Chondrocyte (in vitro differentiated cells): ENCODE data around the gene FGF13. TPM values are rescaled to one million over a fixed set of nuclear protein-coding genes. Genes with fewer than 3 reads are reported as not detected.

Experiments used
- DNase-seq: peaks from one replicate; pipeline ENCODE4 v3.0.0; 2021; ENCODE audit warnings: mixed read lengths, low spot score
- H3K27ac Mint-ChIP-seq: one replicate; pipeline ENCODE4 v1.8.0; 2021; ENCODE audit warnings: mild to moderate bottlenecking, moderate library complexity, mixed read lengths; ENCODE audit not compliant: unreplicated experiment
- H3K27me3 Mint-ChIP-seq: 2 replicates; pipeline ENCODE4 v1.8.0; 2021; ENCODE audit warnings: low read depth, mixed read lengths
- H3K36me3 Mint-ChIP-seq: 2 replicates; pipeline ENCODE4 v1.8.0; 2021; ENCODE audit warnings: low read depth, mixed read lengths
- H3K4me1 Mint-ChIP-seq: 2 replicates; pipeline ENCODE4 v1.8.0; 2021; ENCODE audit warnings: low read depth, mild to moderate bottlenecking, mixed read lengths
- H3K4me3 Mint-ChIP-seq: one replicate; pipeline ENCODE4 v1.8.0; 2021; ENCODE audit warnings: mild to moderate bottlenecking, moderate library complexity, mixed read lengths; ENCODE audit not compliant: unreplicated experiment
- H3K9me3 Mint-ChIP-seq: 2 replicates; pipeline ENCODE4 v1.8.0; 2021; ENCODE audit warnings: low read depth, mixed read lengths
- total RNA-seq: library from RNA; stranded (reverse); gene quantifications from 3 replicates; pipeline ENCODE4 v1.2.1, GENCODE V29; 2021
- TF ChIP-seq, protein P1 (sequence below): fragments of 200-600 bp; sonication (generic); IDR thresholded peaks from 2 replicates; pipeline ENCODE4 v1.5.0; 2021; ENCODE audit warnings: antibody characterized with exemption, mild to moderate bottlenecking, moderate library complexity

Gene FGF13
- total RNA-seq, 1 donor from 2014 or later = not detected

DNA sequence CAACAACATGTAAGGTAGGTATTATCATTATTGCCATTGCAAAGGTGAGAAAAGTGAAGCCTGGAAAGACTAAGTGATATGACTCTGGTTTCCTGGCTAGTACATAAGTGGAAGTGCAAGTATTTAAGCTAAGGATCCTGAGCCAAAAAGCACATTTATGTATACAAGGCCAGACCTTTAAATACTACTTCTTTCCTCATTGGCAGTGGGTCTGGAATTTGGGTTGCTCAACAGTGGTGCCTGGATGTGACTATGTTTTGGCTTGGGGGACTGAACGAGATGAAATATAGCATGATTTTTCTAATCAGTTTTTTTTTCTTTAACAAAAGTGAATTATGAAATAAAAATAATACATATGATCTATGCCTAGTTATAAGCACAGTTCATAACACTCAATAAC, 7.4 kb upstream of the FGF13 start:
- TF ChIP-seq, protein P1, sequence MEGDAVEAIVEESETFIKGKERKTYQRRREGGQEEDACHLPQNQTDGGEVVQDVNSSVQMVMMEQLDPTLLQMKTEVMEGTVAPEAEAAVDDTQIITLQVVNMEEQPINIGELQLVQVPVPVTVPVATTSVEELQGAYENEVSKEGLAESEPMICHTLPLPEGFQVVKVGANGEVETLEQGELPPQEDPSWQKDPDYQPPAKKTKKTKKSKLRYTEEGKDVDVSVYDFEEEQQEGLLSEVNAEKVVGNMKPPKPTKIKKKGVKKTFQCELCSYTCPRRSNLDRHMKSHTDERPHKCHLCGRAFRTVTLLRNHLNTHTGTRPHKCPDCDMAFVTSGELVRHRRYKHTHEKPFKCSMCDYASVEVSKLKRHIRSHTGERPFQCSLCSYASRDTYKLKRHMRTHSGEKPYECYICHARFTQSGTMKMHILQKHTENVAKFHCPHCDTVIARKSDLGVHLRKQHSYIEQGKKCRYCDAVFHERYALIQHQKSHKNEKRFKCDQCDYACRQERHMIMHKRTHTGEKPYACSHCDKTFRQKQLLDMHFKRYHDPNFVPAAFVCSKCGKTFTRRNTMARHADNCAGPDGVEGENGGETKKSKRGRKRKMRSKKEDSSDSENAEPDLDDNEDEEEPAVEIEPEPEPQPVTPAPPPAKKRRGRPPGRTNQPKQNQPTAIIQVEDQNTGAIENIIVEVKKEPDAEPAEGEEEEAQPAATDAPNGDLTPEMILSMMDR = no peak
- Mint-ChIP-seq H3K36me3 (no peaks in the 10 kb centered on the region), H3K9me3 (no peaks in the 10 kb centered on the region), H3K27ac (no peak overlapping the region), H3K4me1 (no peaks in the 10 kb centered on the region), H3K4me3 (no peak overlapping the region), H3K27me3 (peaks cover 7% of the 10 kb centered on the region)
- DNase-seq = no peak

GRCh38 chrX:138710866-138711341, 613 bp downstream of the FGF13 start:
- H3K27ac Mint-ChIP-seq = no peak overlapping the region
- H3K9me3 Mint-ChIP-seq = peaks cover 4% of the 10 kb centered on the region
- TF ChIP-seq, protein P1 = no peak
- H3K36me3 Mint-ChIP-seq = no peaks in the 10 kb centered on the region
- DNase-seq = peak; percentile 88
- peak overlapping the region; percentile 59 for H3K4me3 Mint-ChIP-seq
- peaks cover 6% of the 10 kb centered on the region for H3K4me1 Mint-ChIP-seq
- peaks cover 42% of the 10 kb centered on the region for H3K27me3 Mint-ChIP-seq

DNA sequence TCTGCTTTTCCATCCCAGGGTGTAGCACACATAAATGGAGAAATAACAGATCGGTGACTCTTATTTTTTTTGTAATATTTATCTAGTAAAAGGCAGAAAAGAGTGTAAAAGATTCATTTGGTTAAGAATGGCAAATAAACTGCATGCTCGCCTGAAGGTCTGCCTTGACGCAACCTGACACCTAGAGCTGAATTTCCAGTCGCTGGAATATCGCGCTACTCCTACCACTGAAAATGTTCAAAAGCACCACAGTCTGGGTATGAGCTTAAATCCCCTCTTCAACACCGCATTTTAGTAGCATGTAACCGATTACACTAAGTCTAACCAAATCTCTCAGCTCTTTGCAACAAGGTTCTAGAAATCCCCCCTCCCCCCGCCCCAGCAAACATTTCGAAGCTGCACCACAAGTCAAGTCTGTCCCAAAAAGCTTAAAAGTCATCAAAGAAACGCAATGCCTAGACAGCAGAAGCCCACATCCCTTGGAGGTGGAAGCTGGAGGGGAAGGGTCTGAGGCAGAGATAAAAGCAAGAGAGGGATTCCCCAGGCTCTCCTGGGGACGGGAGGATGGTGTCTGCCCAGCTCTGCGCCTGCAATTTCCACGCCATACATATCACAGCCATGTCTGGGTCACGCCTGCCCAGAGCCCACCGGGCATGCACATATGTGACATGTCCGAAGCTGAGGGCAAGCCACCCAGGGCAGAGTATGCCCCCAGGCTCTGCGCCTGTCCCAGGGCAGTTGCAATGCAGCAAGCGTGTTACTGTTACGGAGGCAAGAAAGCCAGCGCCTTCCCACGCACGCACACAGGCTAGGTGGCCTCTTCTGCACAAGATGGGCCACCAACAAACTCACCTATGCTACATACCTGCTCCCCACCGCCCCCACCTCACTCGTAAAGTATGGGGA, 1.4 kb downstream of the FGF13 start:
- Mint-ChIP-seq H3K4me3 (peak overlapping the region; percentile 59), H3K27me3 (peaks cover 42% of the 10 kb centered on the region), H3K4me1 (peaks cover 6% of the 10 kb centered on the region), H3K27ac (no peak overlapping the region), H3K36me3 (no peaks in the 10 kb centered on the region), H3K9me3 (peaks cover 4% of the 10 kb centered on the region)
- peak; percentile 90 for DNase-seq
- TF ChIP-seq, protein P1 = no peak

GRCh38 chrX:138708268-138708667, 3.2 kb downstream of the FGF13 start:
- H3K36me3 Mint-ChIP-seq = no peaks in the 10 kb centered on the region
- TF ChIP-seq, protein P1 = no peak
- H3K9me3 Mint-ChIP-seq = peaks cover 7% of the 10 kb centered on the region
- peaks cover 6% of the 10 kb centered on the region for H3K4me1 Mint-ChIP-seq
- no peak overlapping the region for H3K27ac Mint-ChIP-seq
- DNase-seq = no peak
- H3K4me3 Mint-ChIP-seq = no peak overlapping the region
- H3K27me3 Mint-ChIP-seq = peaks cover 37% of the 10 kb centered on the region

DNA sequence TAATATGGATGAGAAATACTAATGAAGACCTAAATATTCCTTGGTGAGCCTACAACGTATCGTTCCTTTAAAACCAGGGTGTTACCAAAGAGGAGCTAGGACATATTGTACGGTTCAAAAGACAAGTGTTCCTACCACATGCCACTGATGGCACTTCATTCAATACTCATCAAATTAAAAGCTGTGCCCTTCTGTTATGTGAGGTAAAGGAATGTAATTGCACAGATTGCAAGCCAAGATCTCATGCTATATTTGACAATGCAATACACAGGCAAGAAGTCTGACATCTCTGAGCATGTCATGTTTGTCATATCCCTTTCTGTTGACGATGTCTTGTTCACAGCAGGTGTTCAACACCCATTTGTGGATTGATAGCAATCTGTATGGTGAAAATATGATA, 6.9 kb downstream of the FGF13 start:
- no peak for DNase-seq
- Mint-ChIP-seq H3K4me1 (no peaks in the 10 kb centered on the region), H3K36me3 (no peaks in the 10 kb centered on the region), H3K4me3 (no peak overlapping the region), H3K27me3 (peaks cover 17% of the 10 kb centered on the region), H3K27ac (no peak overlapping the region), H3K9me3 (peaks cover 7% of the 10 kb centered on the region)
- TF ChIP-seq, protein P1 = no peak
